ENCODE results near the gene DNAJC7. TPM values are rescaled to one million over a fixed set of nuclear protein-coding genes. Genes with fewer than 3 reads are reported as not detected.
A peak's percentile ranks its signal among the peaks of the same experiment; 100 is the strongest.

DNAJC7 gene
- polyA plus RNA-seq, 1 of the 3 experiments (the other 2 are of a cell fraction): 38.8 TPM

DNA sequence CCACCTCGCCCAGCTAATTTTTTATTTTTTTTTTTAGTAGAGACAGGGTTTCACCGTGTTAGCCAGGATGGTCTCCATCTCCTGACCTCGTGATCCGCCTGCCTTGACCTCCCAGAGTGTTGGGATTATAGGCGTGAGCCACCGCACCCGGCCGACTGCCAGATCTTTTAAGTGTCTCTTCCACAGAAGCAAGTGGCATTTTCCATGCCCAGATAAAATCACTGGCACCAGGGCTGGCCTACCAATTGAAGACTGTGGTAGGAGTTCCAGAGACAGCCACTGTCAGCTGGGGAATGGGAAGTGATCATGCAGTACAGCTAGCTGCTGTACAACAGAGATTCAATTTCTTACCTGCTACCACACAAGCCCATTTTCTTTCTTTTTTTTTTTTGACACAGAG lies 32.8 kb downstream of the DNAJC7 start:
- CTCF ChIA-PET: interaction anchor here (0.7 to 1.3 kb wide), 3 partner anchors 16 to 25 kb away, joined by 3 to 4 read pairs (median 3); no protein-coding TSS in a partner anchor

DNA sequence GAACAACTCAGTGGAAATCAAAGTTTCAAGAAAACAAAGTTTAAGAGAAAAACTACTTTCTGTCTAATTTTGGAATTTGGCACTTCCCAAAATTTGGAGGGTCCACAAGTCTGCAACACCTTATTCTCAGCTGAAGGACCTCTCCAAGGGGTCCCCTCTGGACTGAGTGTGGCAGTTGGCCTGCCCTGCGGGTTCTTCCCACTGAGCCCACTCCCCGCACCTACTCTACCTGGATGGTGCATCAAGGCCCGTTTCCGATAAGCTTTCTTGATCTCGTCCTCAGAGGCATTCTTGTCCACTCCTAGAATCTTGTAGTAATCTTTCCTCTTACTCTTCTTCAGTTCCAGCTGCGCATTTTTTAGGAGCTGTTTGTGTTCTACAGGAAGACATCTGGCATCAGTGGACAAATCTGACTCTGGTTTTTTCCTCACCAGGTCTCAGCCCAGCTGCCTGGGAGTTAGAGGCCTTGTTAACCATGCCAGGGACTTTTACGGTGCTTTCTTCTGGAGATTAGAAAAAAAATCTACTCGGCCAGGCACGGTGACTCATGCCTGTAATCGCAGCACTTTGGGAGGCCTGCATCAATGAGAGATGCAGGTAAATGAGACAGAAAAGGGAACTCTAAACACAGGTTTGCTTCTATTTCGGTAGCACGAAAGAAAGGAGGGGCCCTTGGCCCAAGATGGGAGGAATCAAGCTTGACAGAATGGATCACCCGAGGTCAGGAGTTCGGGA lies 35.0 kb downstream of the DNAJC7 start:
- Histone ChIP-seq H3K27ac (ENCODE audit: low read depth in 2 of 2, low read length in 1 of 2) (peak overlapping the region in 1 of 2 experiments; percentile 4; a peak in 1 of 4 replicates), H4K20me1 (ENCODE audit: insufficient read depth) (no peaks in the 10 kb centered on the region), H3K4me1 (ENCODE audit: control insufficient read depth in 1 of 2, insufficient read depth in 2 of 2, low read depth in 1 of 2, low read length in 1 of 2) (no peaks in the 10 kb centered on the region), H3F3A (replicated peaks; ENCODE audit: insufficient read depth) (peaks cover 2% of the 10 kb centered on the region), H3K4me2 (no peak overlapping the region), H3K9me3 (no peaks in the 10 kb centered on the region), H2AFZ (ENCODE audit: low read depth) (no peak overlapping the region), H3K4me3 (ENCODE audit: low read depth in 2 of 2, low read length in 1 of 2) (no peak overlapping the region), H3K9me2 (no peaks in the 10 kb centered on the region), H3K9ac (no peak overlapping the region), H3K27me3 (ENCODE audit: insufficient read depth) (no peaks in the 10 kb centered on the region), H3K79me2 (ENCODE audit: insufficient read depth) (peaks cover 7% of the 10 kb centered on the region; the same call in 1 of the 2 replicates), H3K36me3 (replicated peaks in 1 of 2; ENCODE audit: control insufficient read depth in 1 of 2, insufficient read depth in 2 of 2, low read length in 1 of 2) (peaks cover 55 to 68% of the 10 kb centered on the region in 2 experiments)
- CTCF ChIA-PET: interaction anchor here (0.6 to 1.6 kb wide), 4 partner anchors 9 to 64 kb away, joined by 3 to 5 read pairs (median 3); no protein-coding TSS in a partner anchor
- POLR2A ChIA-PET: interaction anchor here (1.4 kb wide), 1 partner anchor 10 kb away, joined by 3 read pairs; no protein-coding TSS in a partner anchor
- TF ChIP-seq JUND (IDR thresholded peaks at IDR 0.05) (peak; percentile 34; the same call in 1 of the 2 replicates), FOSL2 (IDR thresholded peaks at IDR 0.05; ENCODE audit: borderline replicate concordance, low read depth) (peak; percentile 29; the same call in 1 of the 2 replicates)
- TF ChIP-seq, protein P1, sequence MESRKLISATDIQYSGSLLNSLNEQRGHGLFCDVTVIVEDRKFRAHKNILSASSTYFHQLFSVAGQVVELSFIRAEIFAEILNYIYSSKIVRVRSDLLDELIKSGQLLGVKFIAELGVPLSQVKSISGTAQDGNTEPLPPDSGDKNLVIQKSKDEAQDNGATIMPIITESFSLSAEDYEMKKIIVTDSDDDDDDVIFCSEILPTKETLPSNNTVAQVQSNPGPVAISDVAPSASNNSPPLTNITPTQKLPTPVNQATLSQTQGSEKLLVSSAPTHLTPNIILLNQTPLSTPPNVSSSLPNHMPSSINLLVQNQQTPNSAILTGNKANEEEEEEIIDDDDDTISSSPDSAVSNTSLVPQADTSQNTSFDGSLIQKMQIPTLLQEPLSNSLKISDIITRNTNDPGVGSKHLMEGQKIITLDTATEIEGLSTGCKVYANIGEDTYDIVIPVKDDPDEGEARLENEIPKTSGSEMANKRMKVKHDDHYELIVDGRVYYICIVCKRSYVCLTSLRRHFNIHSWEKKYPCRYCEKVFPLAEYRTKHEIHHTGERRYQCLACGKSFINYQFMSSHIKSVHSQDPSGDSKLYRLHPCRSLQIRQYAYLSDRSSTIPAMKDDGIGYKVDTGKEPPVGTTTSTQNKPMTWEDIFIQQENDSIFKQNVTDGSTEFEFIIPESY (IDR thresholded peaks at IDR 0.05; ENCODE audit: borderline replicate concordance, low read depth): no peak
- 84% methylated on average over 14 of the region's 14 CpGs for WGBS (ENCODE audit: low lambda C conversion rate)
- DNase-seq: no peak

More for the DNA sequence above, 32.8 kb downstream of the DNAJC7 start:
- Histone ChIP-seq H3K9ac (no peak overlapping the region), H3K27ac (ENCODE audit: low read depth in 2 of 2, low read length in 1 of 2) (no peak overlapping the region), H3F3A (replicated peaks; ENCODE audit: insufficient read depth) (peaks cover 6% of the 10 kb centered on the region), H3K4me2 (no peak overlapping the region), H3K27me3 (ENCODE audit: insufficient read depth) (no peaks in the 10 kb centered on the region), H3K9me2 (no peaks in the 10 kb centered on the region), H3K79me2 (ENCODE audit: insufficient read depth) (peaks cover 7% of the 10 kb centered on the region; the same call in 1 of the 2 replicates), H3K4me1 (ENCODE audit: control insufficient read depth in 1 of 2, insufficient read depth in 2 of 2, low read depth in 1 of 2, low read length in 1 of 2) (no peaks in the 10 kb centered on the region), H3K36me3 (replicated peaks in 1 of 2; ENCODE audit: control insufficient read depth in 1 of 2, insufficient read depth in 2 of 2, low read length in 1 of 2) (peaks cover 68 to 79% of the 10 kb centered on the region in 2 experiments), H4K20me1 (ENCODE audit: insufficient read depth) (no peaks in the 10 kb centered on the region), H3K4me3 (ENCODE audit: low read depth in 2 of 2, low read length in 1 of 2) (no peak overlapping the region), H3K9me3 (no peaks in the 10 kb centered on the region), H2AFZ (ENCODE audit: low read depth) (no peak overlapping the region)
- POLR2A ChIA-PET: no interaction called here
- no peak for DNase-seq
- 98% methylated on average over 8 of the region's 8 CpGs for WGBS (ENCODE audit: low lambda C conversion rate)
- TF ChIP-seq, protein P2, sequence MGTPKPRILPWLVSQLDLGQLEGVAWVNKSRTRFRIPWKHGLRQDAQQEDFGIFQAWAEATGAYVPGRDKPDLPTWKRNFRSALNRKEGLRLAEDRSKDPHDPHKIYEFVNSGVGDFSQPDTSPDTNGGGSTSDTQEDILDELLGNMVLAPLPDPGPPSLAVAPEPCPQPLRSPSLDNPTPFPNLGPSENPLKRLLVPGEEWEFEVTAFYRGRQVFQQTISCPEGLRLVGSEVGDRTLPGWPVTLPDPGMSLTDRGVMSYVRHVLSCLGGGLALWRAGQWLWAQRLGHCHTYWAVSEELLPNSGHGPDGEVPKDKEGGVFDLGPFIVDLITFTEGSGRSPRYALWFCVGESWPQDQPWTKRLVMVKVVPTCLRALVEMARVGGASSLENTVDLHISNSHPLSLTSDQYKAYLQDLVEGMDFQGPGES (IDR thresholded peaks at IDR 0.05; ENCODE audit: low read depth, low read length): no peak
- TF ChIP-seq EZH2phosphoT487 (IDR thresholded peaks at IDR 0.05; ENCODE audit: borderline replicate concordance, low read depth) (no peak), EP300 (IDR thresholded peaks at IDR 0.05; ENCODE audit: borderline replicate concordance in 1 of 2, low read depth in 1 of 2, low read length in 1 of 2) (no peak), FOXJ3 (CRISPR knock-in tag; IDR thresholded peaks at IDR 0.05) (no peak), RFX5 (IDR thresholded peaks at IDR 0.05; ENCODE audit: low read length) (no peak)
- TF ChIP-seq, protein P3, sequence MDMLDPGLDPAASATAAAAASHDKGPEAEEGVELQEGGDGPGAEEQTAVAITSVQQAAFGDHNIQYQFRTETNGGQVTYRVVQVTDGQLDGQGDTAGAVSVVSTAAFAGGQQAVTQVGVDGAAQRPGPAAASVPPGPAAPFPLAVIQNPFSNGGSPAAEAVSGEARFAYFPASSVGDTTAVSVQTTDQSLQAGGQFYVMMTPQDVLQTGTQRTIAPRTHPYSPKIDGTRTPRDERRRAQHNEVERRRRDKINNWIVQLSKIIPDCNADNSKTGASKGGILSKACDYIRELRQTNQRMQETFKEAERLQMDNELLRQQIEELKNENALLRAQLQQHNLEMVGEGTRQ (IDR thresholded peaks at IDR 0.05; ENCODE audit: borderline replicate concordance, low read depth, low read length): no peak
